Measurements from ENCODE around the gene KLHL5.
A peak's percentile ranks its signal among the peaks of the same experiment; 100 is the strongest.
"Not testable (repeated sequence)": the region's sequence is repeated elsewhere in the genome, so short reads cannot be mapped to it uniquely, and the experiment has no call there.

Gene KLHL5

GRCh38 chr4:39103291-39103690 is 41.3 kb downstream of the KLHL5 start:
- peak; percentile 8 for DNase-seq (ENCODE audit: low read depth)

- DNase-seq (ENCODE audit: low read depth), result no peak
These were observed 42.2 kb downstream of the KLHL5 start for GRCh38 chr4:39104255-39104654.

GRCh38 chr4:39106011-39106410 is 44.0 kb downstream of the KLHL5 start:
- no peak for DNase-seq (ENCODE audit: low read depth)

GRCh38 chr4:39114436-39114835 is 52.4 kb downstream of the KLHL5 start:
- DNase-seq (ENCODE audit: low read depth), result no peak

- no peak for DNase-seq (ENCODE audit: low read depth)
These were observed 56.1 kb downstream of the KLHL5 start for GRCh38 chr4:39118034-39118658.

- no peak for DNase-seq (ENCODE audit: low read depth)
These were observed 58.4 kb downstream of the KLHL5 start for GRCh38 chr4:39120418-39120817.

- no peak for DNase-seq (ENCODE audit: low read depth)
These were observed 63.0 kb downstream of the KLHL5 start for GRCh38 chr4:39124885-39125599.

GRCh38 chr4:39125600-39125985 is 63.6 kb downstream of the KLHL5 start:
- no peak for DNase-seq (ENCODE audit: low read depth)

GRCh38 chr4:39126256-39127095 is 64.4 kb downstream of the KLHL5 start:
- DNase-seq (ENCODE audit: low read depth), result no peak

GRCh38 chr4:39133623-39134022 is 71.6 kb downstream of the KLHL5 start:
- DNase-seq (ENCODE audit: low read depth), result no peak

- DNase-seq (ENCODE audit: low read depth), result no peak
These were observed 72.8 kb downstream of the KLHL5 start for GRCh38 chr4:39134683-39135306.

GRCh38 chr4:39138227-39138626 is 76.2 kb downstream of the KLHL5 start:
- not testable (repeated sequence) for DNase-seq (ENCODE audit: low read depth)

GRCh38 chr4:39146211-39146610 is 84.2 kb downstream of the KLHL5 start:
- no peak for DNase-seq (ENCODE audit: low read depth)

GRCh38 chr4:39154009-39154408 is 92.0 kb downstream of the KLHL5 start:
- DNase-seq (ENCODE audit: low read depth), result no peak

- DNase-seq (ENCODE audit: low read depth), result no peak
These were observed 95.5 kb downstream of the KLHL5 start for GRCh38 chr4:39157520-39157919.

- DNase-seq (ENCODE audit: low read depth), result no peak
These were observed 104.1 kb downstream of the KLHL5 start for GRCh38 chr4:39166177-39166576.

- no peak for DNase-seq (ENCODE audit: low read depth)
These were observed 104.6 kb downstream of the KLHL5 start for GRCh38 chr4:39166669-39167068.

- peak; percentile 29 for DNase-seq (ENCODE audit: low read depth)
These were observed 107.4 kb downstream of the KLHL5 start for GRCh38 chr4:39169426-39169825.

- DNase-seq (ENCODE audit: low read depth), result no peak
These were observed 108.3 kb downstream of the KLHL5 start for GRCh38 chr4:39170301-39170700.

Measured in ELR (cell line).